GM23248 (cell line): ENCODE measurements around the gene GSK3A.
"Not testable (repeated sequence)": the region's sequence is repeated elsewhere in the genome, so short reads cannot be mapped to it uniquely, and the experiment has no call there.

Experiments
- EZH2 ChIP-seq: fragments of 200-600 bp; sonication (generic); IDR thresholded peaks from 2 replicates; pipeline ENCODE4 v1.6.1; 2018; ENCODE audit warnings: antibody characterized with exemption, mild to moderate bottlenecking; ENCODE audit not compliant: insufficient read depth, poor library complexity, severe bottlenecking
- EZH2phosphoT487 ChIP-seq: fragments of 200-600 bp; sonication (generic); IDR thresholded peaks from 2 replicates; pipeline ENCODE4 v1.6.1; 2018; ENCODE audit warnings: antibody characterized with exemption, moderate library complexity, mild to moderate bottlenecking, low read depth; ENCODE audit not compliant: insufficient read depth

DNA sequence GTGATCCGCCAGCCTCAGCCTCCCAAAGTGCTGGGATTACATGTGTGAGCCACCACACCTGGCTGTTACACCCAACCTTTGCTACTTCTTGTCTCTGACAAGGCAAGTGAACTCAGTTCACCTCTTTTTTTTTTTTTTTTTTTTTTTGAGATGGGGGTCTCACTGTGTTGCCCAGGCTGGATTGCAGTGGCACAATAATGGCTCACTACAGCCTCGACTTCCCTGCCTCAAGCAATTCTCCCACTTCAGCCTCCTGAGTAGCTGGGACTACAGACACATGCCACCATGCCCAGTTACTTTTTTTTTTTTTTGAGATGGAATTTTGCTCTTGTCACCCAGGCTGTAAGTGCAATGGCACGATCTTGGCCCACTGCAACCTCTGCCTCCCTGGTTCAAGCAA, 15.4 kb upstream of the GSK3A start:
- TF ChIP-seq EZH2phosphoT487, EZH2: not testable (repeated sequence)
